OCI-LY1 (cell line): ENCODE measurements around the gene FLT3LG.

Source experiments
- H2AFZ ChIP-seq: fragments of 200-600 bp; sonication (generic), shearing (Covaris generic); 2 replicates; pipeline ENCODE4 v1.6.0; 2014; ENCODE audit warnings: antibody characterized with exemption, mild to moderate bottlenecking, low read length
- H3F3A ChIP-seq: fragments of 200-600 bp; sonication (generic), shearing (Covaris generic); 2 replicates; pipeline ENCODE4 v1.6.0; 2014; ENCODE audit warnings: mild to moderate bottlenecking, antibody characterized with exemption, low read length, moderate library complexity; ENCODE audit not compliant: insufficient read depth
- H3K27ac ChIP-seq: fragments of 200-600 bp; sonication (generic); 2 replicates; pipeline ENCODE4 v1.5.1; 2014; ENCODE audit warnings: low read length, mixed run types, mild to moderate bottlenecking, low read depth; ENCODE audit not compliant: poor library complexity, severe bottlenecking
- H3K27me3 ChIP-seq: fragments of 200-600 bp; sonication (generic); 2 replicates; pipeline ENCODE4 v1.6.0; 2014; ENCODE audit warnings: antibody characterized with exemption, mild to moderate bottlenecking, low read length, moderate library complexity; ENCODE audit not compliant: insufficient read depth
- H3K36me3 ChIP-seq: fragments of 200-600 bp; sonication (generic); 2 replicates; pipeline ENCODE4 v1.6.1; 2014; ENCODE audit warnings: mild to moderate bottlenecking, antibody characterized with exemption, low read length, moderate library complexity, mixed read lengths; ENCODE audit not compliant: insufficient read depth
- H3K4me1 ChIP-seq: fragments of 200-600 bp; sonication (generic); 2 replicates; pipeline ENCODE4 v1.5.1; 2014; ENCODE audit warnings: mild to moderate bottlenecking, low read length, moderate library complexity; ENCODE audit not compliant: insufficient read depth, severe bottlenecking
- H3K4me2 ChIP-seq: fragments of 200-600 bp; sonication (generic), shearing (Covaris generic); 2 replicates; pipeline ENCODE4 v1.6.1; 2014; ENCODE audit warnings: low read length
- H3K4me3 ChIP-seq: fragments of 200-600 bp; sonication (generic); 2 replicates; pipeline ENCODE4 v1.5.1; 2014; ENCODE audit warnings: low read length, low read depth, mild to moderate bottlenecking, mixed read lengths; ENCODE audit not compliant: poor library complexity, severe bottlenecking
- H3K79me2 ChIP-seq: fragments of 200-600 bp; shearing (Covaris generic); 2 replicates; pipeline ENCODE4 v1.6.1; 2016; ENCODE audit warnings: mixed run types, low read length, mixed read lengths; ENCODE audit not compliant: insufficient read depth
- H3K9ac ChIP-seq: fragments of 200-600 bp; sonication (generic), shearing (Covaris generic); 2 replicates; pipeline ENCODE4 v1.6.1; 2014; ENCODE audit warnings: mild to moderate bottlenecking, low read length, mixed read lengths
- H3K9me2 ChIP-seq: fragments of 200-600 bp; sonication (generic), shearing (Covaris generic); 2 replicates; pipeline ENCODE4 v1.6.1; 2014; ENCODE audit warnings: low read depth, mild to moderate bottlenecking, low read length, mixed read lengths
- H3K9me3 ChIP-seq: fragments of 200-600 bp; shearing (Covaris generic); 2 replicates; pipeline ENCODE4 v1.6.1; 2014; ENCODE audit warnings: low read length, mixed read lengths
- H4K20me1 ChIP-seq: fragments of 200-600 bp; sonication (generic), shearing (Covaris generic); 2 replicates; pipeline ENCODE4 v1.6.0; 2016; ENCODE audit warnings: mild to moderate bottlenecking, low read length; ENCODE audit not compliant: insufficient read depth
- EZH2 ChIP-seq: fragments of 200-600 bp; sonication (generic), shearing (Covaris generic); IDR thresholded peaks from 2 replicates; pipeline ENCODE4 v1.8.0; 2017; ENCODE audit warnings: borderline replicate concordance, mixed run types, mild to moderate bottlenecking, antibody characterized with exemption, low read length, moderate library complexity, mixed read lengths
- TF ChIP-seq, protein P1 (sequence below): fragments of 200-600 bp; sonication (generic), shearing (Covaris generic); IDR thresholded peaks from 2 replicates; pipeline ENCODE4 v1.5.1; 2017; ENCODE audit warnings: mild to moderate bottlenecking, antibody characterized with exemption, low read length, moderate library complexity, mixed read lengths

The FLT3LG gene

DNA sequence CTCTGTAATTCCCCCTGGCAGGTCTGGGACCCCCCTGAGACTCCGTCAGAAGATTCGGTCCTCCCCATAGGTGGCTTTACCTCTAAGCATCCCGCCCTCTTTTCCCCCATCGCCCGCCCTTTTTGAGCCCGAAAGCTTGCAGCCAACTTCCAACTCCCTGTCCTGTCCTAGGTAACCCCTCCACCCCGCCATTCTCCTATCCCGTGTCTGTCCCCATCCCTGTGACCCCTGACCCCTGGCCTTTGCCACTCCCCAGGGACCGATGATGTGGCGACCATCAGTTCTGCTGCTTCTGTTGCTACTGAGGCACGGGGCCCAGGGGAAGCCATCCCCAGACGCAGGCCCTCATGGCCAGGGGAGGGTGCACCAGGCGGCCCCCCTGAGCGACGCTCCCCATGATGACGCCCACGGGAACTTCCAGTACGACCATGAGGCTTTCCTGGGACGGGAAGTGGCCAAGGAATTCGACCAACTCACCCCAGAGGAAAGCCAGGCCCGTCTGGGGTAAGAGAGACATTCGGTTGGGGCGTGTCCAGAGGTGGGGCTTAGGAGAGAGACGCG lies 54.3 kb downstream of the FLT3LG start:
- H3K9ac ChIP-seq = no peak overlapping the region
- no peak overlapping the region for H3K4me2 ChIP-seq

DNA sequence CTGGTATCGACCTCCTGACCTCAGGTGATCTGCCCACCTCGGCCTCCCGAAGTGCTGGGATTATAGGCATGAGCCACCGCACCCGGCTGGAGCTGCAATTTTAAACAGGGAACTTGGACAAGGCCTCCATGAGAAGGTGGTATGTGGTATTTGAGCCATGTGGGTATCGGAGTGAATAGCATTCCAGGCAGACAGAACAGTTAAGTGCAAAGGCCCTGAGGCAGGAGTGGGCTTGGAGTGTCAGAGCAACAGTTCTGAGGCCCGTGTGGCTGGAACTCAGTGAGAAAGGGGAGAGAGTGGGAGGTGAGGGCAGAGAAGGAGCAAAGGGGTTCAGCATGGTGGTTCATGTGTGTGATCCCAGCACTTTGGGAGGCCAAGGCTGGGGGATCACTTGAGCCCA lies 56.7 kb downstream of the FLT3LG start:
- TF ChIP-seq EZH2 = no peak
- TF ChIP-seq, protein P1, sequence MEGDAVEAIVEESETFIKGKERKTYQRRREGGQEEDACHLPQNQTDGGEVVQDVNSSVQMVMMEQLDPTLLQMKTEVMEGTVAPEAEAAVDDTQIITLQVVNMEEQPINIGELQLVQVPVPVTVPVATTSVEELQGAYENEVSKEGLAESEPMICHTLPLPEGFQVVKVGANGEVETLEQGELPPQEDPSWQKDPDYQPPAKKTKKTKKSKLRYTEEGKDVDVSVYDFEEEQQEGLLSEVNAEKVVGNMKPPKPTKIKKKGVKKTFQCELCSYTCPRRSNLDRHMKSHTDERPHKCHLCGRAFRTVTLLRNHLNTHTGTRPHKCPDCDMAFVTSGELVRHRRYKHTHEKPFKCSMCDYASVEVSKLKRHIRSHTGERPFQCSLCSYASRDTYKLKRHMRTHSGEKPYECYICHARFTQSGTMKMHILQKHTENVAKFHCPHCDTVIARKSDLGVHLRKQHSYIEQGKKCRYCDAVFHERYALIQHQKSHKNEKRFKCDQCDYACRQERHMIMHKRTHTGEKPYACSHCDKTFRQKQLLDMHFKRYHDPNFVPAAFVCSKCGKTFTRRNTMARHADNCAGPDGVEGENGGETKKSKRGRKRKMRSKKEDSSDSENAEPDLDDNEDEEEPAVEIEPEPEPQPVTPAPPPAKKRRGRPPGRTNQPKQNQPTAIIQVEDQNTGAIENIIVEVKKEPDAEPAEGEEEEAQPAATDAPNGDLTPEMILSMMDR = no peak
- Histone ChIP-seq H3K4me3 (no peak overlapping the region), H4K20me1 (no peaks in the 10 kb centered on the region), H3K36me3 (no peaks in the 10 kb centered on the region), H3K4me1 (peaks cover 15% of the 10 kb centered on the region), H3K9me2 (no peaks in the 10 kb centered on the region), H3K27ac (no peak overlapping the region), H2AFZ (no peak overlapping the region), H3K4me2 (no peak overlapping the region), H3K9ac (no peak overlapping the region), H3K27me3 (no peaks in the 10 kb centered on the region), H3K9me3 (no peaks in the 10 kb centered on the region), H3K79me2 (no peaks in the 10 kb centered on the region), H3F3A (no peaks in the 10 kb centered on the region)

More for the DNA sequence above, 54.3 kb downstream of the FLT3LG start:
- H3K9me3 ChIP-seq = no peaks in the 10 kb centered on the region
- no peaks in the 10 kb centered on the region; the same call in 1 of the 2 replicates for H3K27me3 ChIP-seq
- no peaks in the 10 kb centered on the region for H3K9me2 ChIP-seq
- no peaks in the 10 kb centered on the region for H3K36me3 ChIP-seq
- H3K4me1 ChIP-seq = peaks cover 4% of the 10 kb centered on the region
- TF ChIP-seq EZH2 = no peak
- no peak overlapping the region for H2AFZ ChIP-seq
- H3K79me2 ChIP-seq = no peaks in the 10 kb centered on the region
- no peak overlapping the region for H3K27ac ChIP-seq
- H3F3A ChIP-seq = no peaks in the 10 kb centered on the region
- H3K4me3 ChIP-seq = no peak overlapping the region
- H4K20me1 ChIP-seq = no peaks in the 10 kb centered on the region

DNA sequence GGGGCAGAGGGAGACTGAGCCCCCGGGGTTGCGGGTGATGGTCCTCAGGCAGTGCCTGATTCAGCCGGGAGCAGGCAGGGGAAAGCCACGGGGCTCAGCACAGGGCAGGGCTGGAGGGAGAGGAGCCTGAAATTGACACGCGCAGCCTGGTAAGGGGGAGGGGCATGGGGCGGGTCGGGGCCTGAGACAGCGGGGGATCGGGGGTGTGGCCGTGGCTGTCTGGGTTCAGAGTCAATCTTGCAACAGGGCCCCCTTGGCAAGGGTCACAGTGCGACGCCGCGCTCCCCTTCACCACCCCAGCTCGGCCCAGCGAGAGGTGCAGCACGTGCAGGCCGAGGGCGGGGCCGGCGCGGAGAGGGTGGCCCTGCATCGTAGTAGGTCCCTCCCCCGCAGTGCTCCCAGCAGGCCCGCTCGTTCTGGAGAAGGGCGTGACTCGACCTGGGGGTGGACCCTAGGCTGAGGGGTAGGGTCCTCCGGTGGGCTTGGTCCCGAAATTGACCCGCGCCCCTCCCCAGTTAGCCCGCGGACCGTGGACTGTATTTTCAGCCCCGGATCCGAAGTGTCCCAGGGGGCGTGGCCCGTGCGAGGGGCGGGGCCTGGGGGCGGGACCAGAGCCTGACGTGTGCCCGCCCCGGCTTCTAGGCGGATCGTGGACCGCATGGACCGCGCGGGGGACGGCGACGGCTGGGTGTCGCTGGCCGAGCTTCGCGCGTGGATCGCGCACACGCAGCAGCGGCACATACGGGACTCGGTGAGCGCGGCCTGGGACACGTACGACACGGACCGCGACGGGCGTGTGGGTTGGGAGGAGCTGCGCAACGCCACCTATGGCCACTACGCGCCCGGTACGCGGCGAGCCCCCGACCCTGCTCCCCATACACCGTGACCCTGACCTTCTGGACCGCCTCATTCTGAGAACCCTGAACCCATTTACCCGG lies 59.8 kb downstream of the FLT3LG start:
- Histone ChIP-seq H3K4me2 (peak overlapping the region; percentile 92), H3K9me2 (no peaks in the 10 kb centered on the region), H3K27me3 (no peaks in the 10 kb centered on the region), H3K4me3 (peak overlapping the region; percentile 72), H3F3A (no peaks in the 10 kb centered on the region), H3K9ac (peak overlapping the region; percentile 34; the same call in 1 of the 2 replicates), H3K27ac (no peak overlapping the region), H4K20me1 (no peaks in the 10 kb centered on the region), H3K79me2 (no peaks in the 10 kb centered on the region), H3K9me3 (no peaks in the 10 kb centered on the region), H3K4me1 (peaks cover 24% of the 10 kb centered on the region), H2AFZ (no peak overlapping the region), H3K36me3 (no peaks in the 10 kb centered on the region)
- TF ChIP-seq, protein P1 = peak; percentile 52
- no peak for TF ChIP-seq EZH2
